CD14-positive monocyte (primary cell): ENCODE data around the gene GPSM1. TPM values are rescaled to one million over a fixed set of nuclear protein-coding genes. Genes with fewer than 3 reads are reported as not detected.

Source experiments
- DNase-seq, 3 donors: peaks; one replicate each; pipeline ENCODE4 v3.0.0-alpha.2; 2011 to 2022
- H2AFZ ChIP-seq: 2 replicates; pipeline ENCODE4 v1.6.0; 2012; ENCODE audit warnings: mild to moderate bottlenecking, low read depth, low read length, inconsistent platforms; ENCODE audit not compliant: insufficient read depth, poor library complexity, severe bottlenecking
- H3K27ac ChIP-seq, 2 donors: 1 replicate in 1 of 2; 2 replicates in 1 of 2; pipeline ENCODE4 v1.5.1; 2012 to 2013; ENCODE audit warnings: low read length in 2 of 2, control low read depth in 1 of 2, inconsistent platforms in 1 of 2, low read depth in 1 of 2, mild to moderate bottlenecking in 1 of 2
- H3K27me3 ChIP-seq, 2 donors: one replicate each; pipeline versions ENCODE4 v1.6.0 to v1.6.1; 2011 to 2013; ENCODE audit warnings: low read length in 2 of 2; ENCODE audit not compliant: control insufficient read depth in 2 of 2, insufficient read depth in 2 of 2
- H3K36me3 ChIP-seq, 2 donors: replicated peaks in 1 of 2; 1 replicate in 1 of 2; 2 replicates in 1 of 2; pipeline versions ENCODE4 v1.5.1 to v1.6.1; 2012 to 2013; ENCODE audit warnings: low read length in 2 of 2, control low read depth in 1 of 2, inconsistent platforms in 1 of 2, mild to moderate bottlenecking in 1 of 2; ENCODE audit not compliant: insufficient read depth in 2 of 2, control insufficient read depth in 1 of 2
- H3K4me1 ChIP-seq, 2 donors: 1 replicate in 1 of 2; 2 replicates in 1 of 2; pipeline versions ENCODE4 v1.5.1 to v1.6.1; 2012 to 2013; ENCODE audit warnings: low read length in 2 of 2, control low read depth in 1 of 2, inconsistent platforms in 1 of 2, mild to moderate bottlenecking in 1 of 2, moderate library complexity in 1 of 2; ENCODE audit not compliant: insufficient read depth in 2 of 2, control insufficient read depth in 1 of 2
- H3K4me2 ChIP-seq: replicated peaks from 2 replicates; pipeline ENCODE3; 2012; ENCODE audit warnings: low read length, moderate library complexity, mild to moderate bottlenecking; ENCODE audit not compliant: poor library complexity, severe bottlenecking; ENCODE audit errors: extremely low read depth
- H3K4me3 ChIP-seq, 3 experiments: fragments of 200-600 bp in 1 of 3; sonication (generic) in 1 of 3; replicated peaks in 1 of 3; 1 replicate in 2 of 3; 2 replicates in 1 of 3; pipeline ENCODE4 v1.5.1; 2011 to 2013; ENCODE audit warnings: low read length in 3 of 3, mild to moderate bottlenecking in 3 of 3, control low read depth in 2 of 3, low read depth in 2 of 3, inconsistent platforms in 1 of 3, moderate library complexity in 1 of 3
- H3K79me2 ChIP-seq: 2 replicates; pipeline ENCODE4 v1.6.0; 2012; ENCODE audit warnings: mild to moderate bottlenecking, control low read depth, inconsistent platforms, low read length, moderate library complexity; ENCODE audit not compliant: insufficient read depth
- H3K9ac ChIP-seq: 2 replicates; pipeline ENCODE4 v1.6.0; 2017; ENCODE audit warnings: low read length, mild to moderate bottlenecking; ENCODE audit not compliant: insufficient read depth, poor library complexity, severe bottlenecking
- H3K9me3 ChIP-seq, 2 donors: replicated peaks in 1 of 2; 1 replicate in 1 of 2; 2 replicates in 1 of 2; pipeline versions ENCODE4 v1.5.1 to v1.6.1; 2012 to 2013; ENCODE audit warnings: low read length in 2 of 2, control low read depth in 1 of 2; ENCODE audit not compliant: control insufficient read depth in 1 of 2, insufficient read depth in 1 of 2
- H4K20me1 ChIP-seq: 2 replicates; pipeline ENCODE4 v1.6.0; 2012; ENCODE audit warnings: mild to moderate bottlenecking, low read length, control low read depth, moderate library complexity; ENCODE audit not compliant: insufficient read depth
- H3K27ac Mint-ChIP-seq, 7 donors: one replicate each; pipeline ENCODE4 v1.8.0; 2020; ENCODE audit warnings: mild to moderate bottlenecking in 7 of 7, mixed read lengths in 7 of 7, moderate library complexity in 6 of 7, inconsistent platforms in 2 of 7
- H3K27me3 Mint-ChIP-seq, 3 donors: one replicate each; pipeline ENCODE4 v1.8.0; 2021 to 2022; ENCODE audit warnings: low read depth in 3 of 3, mild to moderate bottlenecking in 3 of 3, mixed read lengths in 3 of 3, moderate library complexity in 3 of 3, inconsistent platforms in 1 of 3
- H3K36me3 Mint-ChIP-seq, 2 donors: one replicate each; pipeline ENCODE4 v1.8.0; 2020; ENCODE audit warnings: mixed read lengths in 2 of 2, inconsistent platforms in 1 of 2, mild to moderate bottlenecking in 1 of 2
- H3K4me1 Mint-ChIP-seq: one replicate; pipeline ENCODE4 v1.8.0; 2020; ENCODE audit warnings: mild to moderate bottlenecking, mixed read lengths
- H3K4me3 Mint-ChIP-seq, 2 donors: one replicate each; pipeline ENCODE4 v1.8.0; 2020; ENCODE audit warnings: mild to moderate bottlenecking in 2 of 2, mixed read lengths in 2 of 2, moderate library complexity in 1 of 2
- H3K9me3 Mint-ChIP-seq, 7 donors: one replicate each; pipeline ENCODE4 v1.8.0; 2020 to 2022; ENCODE audit warnings: mixed read lengths in 7 of 7, mild to moderate bottlenecking in 6 of 7, moderate library complexity in 6 of 7, inconsistent platforms in 2 of 7
- CTCF ChIP-seq: fragments of 200-600 bp; IDR thresholded peaks from one replicate; pipeline ENCODE4 v1.8.0; 2022; ENCODE audit warnings: antibody characterized with exemption, mild to moderate bottlenecking
- WGBS: methylation state at CpG from one replicate; pipeline ENCODE4 v1.1.5; 2013; ENCODE audit warnings: missing lambda C conversion rate; ENCODE audit not compliant: insufficient coverage; 5-methylcytosine and 5-hydroxymethylcytosine counted together
- intact Hi-C, 2 donors: fragments of 100-400 bp; cut with micrococcal nuclease; formaldehyde crosslinking; loops; one replicate each; pipeline versions ENCODE4 v1.15.0 to v1.15.1; 2023
- polyA plus RNA-seq, 3 donors: library from polyadenylated mRNA; depleted of rRNA in 1 of 3; unstranded in 2 of 3; stranded (reverse) in 1 of 3; fragments of 300-500 nt in 2 of 3; fragments of >200 nt in 1 of 3; fragmentation: Illumina TruSeq in 2 of 3; gene quantifications; 1 replicate in 2 of 3; 2 replicates in 1 of 3; pipeline ENCODE4 v1.2.3, GENCODE V29; 2012 to 2021

Gene GPSM1
- polyA plus RNA-seq, 3 donors: 0.67 to 3.1 (median 0.73) TPM

- no peaks in the 10 kb centered on the region for H4K20me1 ChIP-seq
- peaks cover 0 to 5% of the 10 kb centered on the region in 2 donors for H3K27me3 ChIP-seq
- H3K27ac ChIP-seq: no peak overlapping the region
These were observed 20.1 kb upstream of the GPSM1 start for GRCh38 chr9:136307215-136307750.

GRCh38 chr9:136308006-136308701 is 19.2 kb upstream of the GPSM1 start:
- Histone ChIP-seq H3K36me3 (no peaks in the 10 kb centered on the region), H3K9ac (no peak overlapping the region), H3K27ac (no peak overlapping the region), H3K79me2 (no peaks in the 10 kb centered on the region), H4K20me1 (no peaks in the 10 kb centered on the region), H3K4me3 (no peak overlapping the region), H3K4me2 (no peak overlapping the region), H3K4me1 (no peaks in the 10 kb centered on the region), H3K27me3 (peaks cover 0 to 5% of the 10 kb centered on the region in 2 donors), H2AFZ (no peak overlapping the region), H3K9me3 (no peaks in the 10 kb centered on the region)
- no peak overlapping the region for H3K4me3 Mint-ChIP-seq
- no peaks in the 10 kb centered on the region for H3K9me3 Mint-ChIP-seq
- 94% methylated on average over 4 of the region's 4 CpGs for whole genome bisulfite sequencing
- H3K4me1 Mint-ChIP-seq: peaks cover 4% of the 10 kb centered on the region
- intact Hi-C loops: no loop called here
- H3K36me3 Mint-ChIP-seq: no peaks in the 10 kb centered on the region
- H3K27ac Mint-ChIP-seq: no peak overlapping the region
- TF ChIP-seq CTCF: no peak
- H3K27me3 Mint-ChIP-seq: peaks cover 0 to 5% (median 2%) of the 10 kb centered on the region in 3 donors
- DNase-seq: no peak

More at GRCh38 chr9:136307215-136307750, 20.1 kb upstream of the GPSM1 start:
- TF ChIP-seq CTCF: no peak
- H3K4me2 ChIP-seq: no peak overlapping the region
- no peaks in the 10 kb centered on the region for H3K4me1 ChIP-seq
- no peak overlapping the region for H2AFZ ChIP-seq
- H3K4me3 Mint-ChIP-seq: no peak overlapping the region
- H3K4me3 ChIP-seq: no peak overlapping the region
- H3K79me2 ChIP-seq: no peaks in the 10 kb centered on the region
- H3K9me3 Mint-ChIP-seq: no peaks in the 10 kb centered on the region
- H3K36me3 ChIP-seq: no peaks in the 10 kb centered on the region
- no peak for DNase-seq
- intact Hi-C loops: no loop called here
- peaks cover 4% of the 10 kb centered on the region for H3K4me1 Mint-ChIP-seq
- no peak overlapping the region for H3K9ac ChIP-seq
- 85% methylated on average over 4 of the region's 4 CpGs for WGBS
- H3K27me3 Mint-ChIP-seq: peaks cover 0 to 5% (median 2%) of the 10 kb centered on the region in 3 donors
- no peaks in the 10 kb centered on the region for H3K9me3 ChIP-seq
- no peaks in the 10 kb centered on the region for H3K36me3 Mint-ChIP-seq
- H3K27ac Mint-ChIP-seq: no peak overlapping the region
